Keratinocyte (primary cell): Measurements from ENCODE around the gene SLIT3. TPM values are rescaled to one million over a fixed set of nuclear protein-coding genes. Genes with fewer than 3 reads are reported as not detected.

Source experiments
- DNase-seq: peaks from one replicate; pipeline ENCODE4 v3.0.0-alpha.2; 2011; ENCODE audit warnings: low read depth, missing footprints, low spot score
- FAIRE-seq: peaks from 2 replicates; lab custom pipeline; 2011; peaks lifted over from hg19 to GRCh38; lab: Jason Lieb, UNC
- H2AFZ ChIP-seq: 2 replicates; pipeline ENCODE4 v1.6.0; 2012; ENCODE audit warnings: low read length, control low read depth, inconsistent platforms; ENCODE audit not compliant: control insufficient read depth
- H3K27ac ChIP-seq: 2 replicates; pipeline ENCODE4 v1.5.1; 2011; ENCODE audit warnings: low read length; ENCODE audit not compliant: control insufficient read depth, insufficient read depth
- H3K27me3 ChIP-seq: 3 replicates; pipeline ENCODE4 v1.6.0; 2011; ENCODE audit warnings: low read length; ENCODE audit not compliant: control insufficient read depth, insufficient read depth; ENCODE audit errors: extremely low read depth
- H3K36me3 ChIP-seq, 2 experiments: 2 replicates in 1 of 2; 3 replicates in 1 of 2; pipeline ENCODE4 v1.5.1; 2011; ENCODE audit warnings: low read length in 2 of 2, mild to moderate bottlenecking in 1 of 2; ENCODE audit not compliant: control insufficient read depth in 2 of 2, insufficient read depth in 2 of 2; ENCODE audit errors: extremely low read depth in 1 of 2
- H3K4me1 ChIP-seq: 3 replicates; pipeline ENCODE4 v1.5.1; 2011; ENCODE audit warnings: low read length; ENCODE audit not compliant: control insufficient read depth, insufficient read depth; ENCODE audit errors: extremely low read depth
- H3K4me2 ChIP-seq: 3 replicates; pipeline ENCODE4 v1.6.0; 2011; ENCODE audit warnings: low read depth, low read length; ENCODE audit not compliant: control insufficient read depth, insufficient read depth; ENCODE audit errors: extremely low read depth
- H3K4me3 ChIP-seq, 3 experiments: fragments of 200-600 bp in 1 of 3; sonication (generic) in 1 of 3; 2 replicates in 2 of 3; 3 replicates in 1 of 3; pipeline ENCODE4 v1.5.1; 2011 to 2016; ENCODE audit warnings: low read length in 3 of 3, mild to moderate bottlenecking in 3 of 3, control low read depth in 2 of 3, inconsistent platforms in 1 of 3, low read depth in 1 of 3, mixed read lengths in 1 of 3, mixed run types in 1 of 3, moderate library complexity in 1 of 3; ENCODE audit not compliant: control insufficient read depth in 2 of 3, insufficient read depth in 2 of 3; ENCODE audit errors: extremely low read depth in 1 of 3
- H3K79me2 ChIP-seq: 2 replicates; pipeline ENCODE4 v1.6.0; 2012; ENCODE audit warnings: low read length; ENCODE audit not compliant: control insufficient read depth, insufficient read depth
- H3K9ac ChIP-seq: 3 replicates; pipeline ENCODE4 v1.6.0; 2011; ENCODE audit warnings: low read length; ENCODE audit not compliant: control insufficient read depth, insufficient read depth; ENCODE audit errors: extremely low read depth
- H3K9me1 ChIP-seq: 3 replicates; pipeline ENCODE4 v1.6.0; 2011; ENCODE audit warnings: low read length; ENCODE audit not compliant: control insufficient read depth, insufficient read depth; ENCODE audit errors: extremely low read depth
- H3K9me3 ChIP-seq: 2 replicates; pipeline ENCODE4 v1.5.1; 2012; ENCODE audit warnings: low read depth, low read length; ENCODE audit not compliant: control insufficient read depth
- H4K20me1 ChIP-seq: 3 replicates; pipeline ENCODE4 v1.6.0; 2011; ENCODE audit warnings: low read length; ENCODE audit not compliant: control insufficient read depth, insufficient read depth; ENCODE audit errors: extremely low read depth
- EZH2 ChIP-seq: IDR thresholded peaks from one replicate; pipeline ENCODE4 v1.6.1; 2012; ENCODE audit warnings: inconsistent platforms, mild to moderate bottlenecking, low read length, moderate library complexity
- dilution Hi-C: fragments of 300-500 bp; cut with MboI; formaldehyde crosslinking; loops from one replicate; pipeline ENCODE4 v1.7.0; 2020; ENCODE audit warnings: low sequenced_read_pairs; ENCODE audit not compliant: extremely low pct_ligation_motif_present
- polyA plus RNA-seq, 5 experiments: library from polyadenylated mRNA; depleted of rRNA in 3 of 5; stranded (reverse) in 3 of 5; stranded (forward) in 1 of 5; unstranded in 1 of 5; fragments of >200 nt; gene quantifications; 1 replicate in 1 of 5; 2 replicates in 3 of 5; 3 replicates in 1 of 5; pipeline versions ENCODE4 v1.2.1 to v1.2.3, GENCODE V29; 2011 to 2012; ENCODE audit warnings: missing spikeins in 2 of 5, low read depth in 1 of 5, low replicate concordance in 1 of 5
- TF ChIP-seq, protein P1 (sequence below), 3 experiments: IDR thresholded peaks in 1 of 3; conservative IDR thresholded peaks in 1 of 3; optimal IDR thresholded peaks in 1 of 3; 2 replicates in 2 of 3; 3 replicates in 1 of 3; pipeline versions ENCODE3 to v1.5.1; 2011; ENCODE audit warnings: low read length in 3 of 3, mild to moderate bottlenecking in 3 of 3, moderate library complexity in 2 of 3, control low read depth in 1 of 3, inconsistent platforms in 1 of 3; ENCODE audit not compliant: insufficient read depth in 2 of 3; ENCODE audit errors: extremely low read depth in 1 of 3

SLIT3 gene
- polyA plus RNA-seq, 1 donor (not counting 4 experiments of a cell fraction or from before 2014, with no cell fraction given), result 2.4 TPM

DNA sequence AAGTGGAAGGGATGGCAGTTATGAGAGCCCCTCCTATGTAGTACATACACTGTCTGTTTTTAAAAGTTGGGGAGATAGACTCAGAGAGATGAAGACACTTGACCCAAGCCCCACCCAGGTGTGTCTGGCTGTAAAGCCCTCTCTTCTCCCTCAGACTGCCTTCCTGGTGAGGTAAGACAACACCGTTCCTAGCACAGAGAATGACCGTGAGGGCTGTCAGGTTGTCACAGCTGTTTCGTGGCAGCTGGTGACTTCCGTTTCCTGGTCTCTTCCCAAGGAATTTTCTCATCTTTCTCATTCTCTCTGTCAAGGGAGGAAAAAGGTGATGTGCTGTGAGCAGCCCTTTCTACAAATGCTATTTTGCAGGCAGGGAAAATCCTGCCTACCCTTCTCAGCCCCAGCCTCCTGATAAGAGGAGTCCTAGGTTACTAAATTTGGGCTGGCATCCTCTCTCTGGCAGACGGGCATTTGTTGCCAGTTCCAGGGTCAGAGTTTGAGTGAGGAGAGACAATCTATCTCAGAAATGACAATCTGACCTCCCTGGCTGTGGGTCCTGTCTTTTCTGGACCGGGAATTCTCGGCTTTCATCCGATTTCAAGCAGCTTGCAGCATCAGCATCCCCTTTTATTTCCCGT lies 458.3 kb downstream of the SLIT3 start:
- H3K9me1 ChIP-seq, result no peaks in the 10 kb centered on the region
- DNase-seq, result no peak
- no peaks in the 10 kb centered on the region for H3K4me1 ChIP-seq
- H3K9ac ChIP-seq, result no peak overlapping the region
- H2AFZ ChIP-seq, result no peak overlapping the region
- H3K9me3 ChIP-seq, result no peaks in the 10 kb centered on the region
- no peaks in the 10 kb centered on the region for H3K27me3 ChIP-seq
- no peaks in the 10 kb centered on the region for H4K20me1 ChIP-seq
- H3K4me2 ChIP-seq, result no peak overlapping the region
- TF ChIP-seq EZH2, result no peak
- TF ChIP-seq, protein P1, sequence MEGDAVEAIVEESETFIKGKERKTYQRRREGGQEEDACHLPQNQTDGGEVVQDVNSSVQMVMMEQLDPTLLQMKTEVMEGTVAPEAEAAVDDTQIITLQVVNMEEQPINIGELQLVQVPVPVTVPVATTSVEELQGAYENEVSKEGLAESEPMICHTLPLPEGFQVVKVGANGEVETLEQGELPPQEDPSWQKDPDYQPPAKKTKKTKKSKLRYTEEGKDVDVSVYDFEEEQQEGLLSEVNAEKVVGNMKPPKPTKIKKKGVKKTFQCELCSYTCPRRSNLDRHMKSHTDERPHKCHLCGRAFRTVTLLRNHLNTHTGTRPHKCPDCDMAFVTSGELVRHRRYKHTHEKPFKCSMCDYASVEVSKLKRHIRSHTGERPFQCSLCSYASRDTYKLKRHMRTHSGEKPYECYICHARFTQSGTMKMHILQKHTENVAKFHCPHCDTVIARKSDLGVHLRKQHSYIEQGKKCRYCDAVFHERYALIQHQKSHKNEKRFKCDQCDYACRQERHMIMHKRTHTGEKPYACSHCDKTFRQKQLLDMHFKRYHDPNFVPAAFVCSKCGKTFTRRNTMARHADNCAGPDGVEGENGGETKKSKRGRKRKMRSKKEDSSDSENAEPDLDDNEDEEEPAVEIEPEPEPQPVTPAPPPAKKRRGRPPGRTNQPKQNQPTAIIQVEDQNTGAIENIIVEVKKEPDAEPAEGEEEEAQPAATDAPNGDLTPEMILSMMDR (optimal IDR thresholded peaks at IDR 0.05 in 1 of 3, IDR thresholded peaks at IDR 0.05 in 1 of 3, conservative IDR thresholded peaks at IDR 0.05 in 1 of 3; ENCODE audit: extremely low read depth in 1 of 3, insufficient read depth in 2 of 3, low read length in 3 of 3), result no peak
- dilution Hi-C loops, result no loop called here
- no peak overlapping the region for H3K4me3 ChIP-seq
- FAIRE-seq, result no peak
- H3K79me2 ChIP-seq, result no peaks in the 10 kb centered on the region
- no peak overlapping the region for H3K27ac ChIP-seq
- H3K36me3 ChIP-seq, result no peaks in the 10 kb centered on the region

DNA sequence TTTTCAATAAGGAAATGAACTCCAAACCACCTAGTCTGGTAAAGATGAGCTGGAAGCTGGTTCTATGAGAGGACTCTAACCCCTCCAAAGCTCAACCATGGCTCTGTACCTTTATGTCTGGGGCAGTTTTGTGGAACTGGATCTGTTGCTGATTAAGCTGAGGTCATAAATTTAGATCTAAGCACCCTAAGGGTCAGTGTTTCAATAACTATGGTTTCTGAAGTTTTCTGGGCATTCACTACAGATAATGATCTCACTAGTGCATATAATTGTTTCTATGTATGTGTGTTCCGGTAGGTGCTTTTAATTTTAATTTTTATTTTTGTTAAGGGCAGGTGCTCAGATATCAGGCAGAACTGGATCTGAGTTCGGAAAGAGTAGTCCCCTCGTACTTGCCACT lies 463.1 kb downstream of the SLIT3 start:
- FAIRE-seq (no peak), DNase-seq (no peak)
- Histone ChIP-seq H3K4me1 (no peaks in the 10 kb centered on the region), H4K20me1 (no peaks in the 10 kb centered on the region), H3K27ac (no peak overlapping the region), H3K9ac (no peak overlapping the region), H3K36me3 (no peaks in the 10 kb centered on the region), H3K4me2 (no peak overlapping the region), H2AFZ (no peak overlapping the region), H3K27me3 (no peaks in the 10 kb centered on the region), H3K79me2 (no peaks in the 10 kb centered on the region), H3K9me1 (no peaks in the 10 kb centered on the region), H3K4me3 (no peak overlapping the region), H3K9me3 (no peaks in the 10 kb centered on the region)
- TF ChIP-seq, protein P1 (optimal IDR thresholded peaks at IDR 0.05 in 1 of 3, IDR thresholded peaks at IDR 0.05 in 1 of 3, conservative IDR thresholded peaks at IDR 0.05 in 1 of 3; ENCODE audit: extremely low read depth in 1 of 3, insufficient read depth in 2 of 3, low read length in 3 of 3), result no peak
- dilution Hi-C loops, result no loop called here
